ENCODE results near the gene MYCBPAP. TPM values are rescaled to one million over a fixed set of nuclear protein-coding genes. Genes with fewer than 3 reads are reported as not detected.

The MYCBPAP gene
- total and polyA plus RNA-seq, 8 donors, result 1.4 to 9.1 (median 5.8) TPM

GRCh38 chr17:50559674-50560184, 51.5 kb downstream of the MYCBPAP start:
- peaks cover 38 to 83% of the 10 kb centered on the region in 2 donors for H3K27me3 ChIP-seq
- ATAC-seq, result peak; percentile 59

GRCh38 chr17:50560185-50560824, 52.1 kb downstream of the MYCBPAP start, which contains the start of gene CACNA1G:
Gene CACNA1G (plus strand): TSS chr17:50560715. CDS start chr17:50561460, 745 bp downstream.
- Histone ChIP-seq H3K9me3 (no peaks in the 10 kb centered on the region), H3K36me3 (peaks cover 0 to 11% of the 10 kb centered on the region in 2 donors), H3K27me3 (peaks cover 38 to 89% of the 10 kb centered on the region in 2 donors), H3K4me3 (peak within 1 kb of the TSS; percentile 47 to 51), H3K4me1 (peaks cover 25 to 36% of the 10 kb centered on the region in 2 donors), H3K27ac (no peak within 1 kb of the TSS)
- TF ChIP-seq CTCF (IDR thresholded peaks at IDR 0.05), result no peak
- ATAC-seq (peak; percentile 86), DNase-seq (peak; percentile 87 to 96 (median 93))
- intact Hi-C loops (cut with DNase I), result no loop called here

More at GRCh38 chr17:50559674-50560184, 51.5 kb downstream of the MYCBPAP start:
- H3K27ac ChIP-seq, result no peak overlapping the region
- intact Hi-C loops (cut with DNase I), result no loop called here
- peaks cover 25 to 36% of the 10 kb centered on the region in 2 donors for H3K4me1 ChIP-seq
- DNase-seq, result peak in 2 of 4 donors; percentile 72 to 81
- H3K9me3 ChIP-seq, result no peaks in the 10 kb centered on the region
- TF ChIP-seq CTCF (IDR thresholded peaks at IDR 0.05), result no peak
- peak overlapping the region; percentile 47 to 51 for H3K4me3 ChIP-seq
- peaks cover 0 to 15% of the 10 kb centered on the region in 2 donors for H3K36me3 ChIP-seq

GRCh38 chr17:50560931-50561745, 52.9 kb downstream of the MYCBPAP start:
- Histone ChIP-seq H3K4me3 (peak overlapping the region; percentile 47 to 51), H3K4me1 (peaks cover 25 to 36% of the 10 kb centered on the region in 2 donors), H3K36me3 (peaks cover 0 to 2% of the 10 kb centered on the region in 2 donors), H3K9me3 (no peaks in the 10 kb centered on the region), H3K27ac (no peak overlapping the region), H3K27me3 (peaks cover 38 to 97% of the 10 kb centered on the region in 2 donors)
- intact Hi-C loops (cut with DNase I), result no loop called here
- DNase-seq (peak in 1 of 4 donors; percentile 79), ATAC-seq (no peak)
- TF ChIP-seq CTCF (IDR thresholded peaks at IDR 0.05), result no peak

GRCh38 chr17:50561746-50562141, 53.5 kb downstream of the MYCBPAP start:
- TF ChIP-seq CTCF (IDR thresholded peaks at IDR 0.05), result no peak
- no peak overlapping the region for H3K4me3 ChIP-seq
- no peaks in the 10 kb centered on the region for H3K9me3 ChIP-seq
- peaks cover 38 to 100% of the 10 kb centered on the region in 2 donors for H3K27me3 ChIP-seq
- peaks cover 25 to 36% of the 10 kb centered on the region in 2 donors for H3K4me1 ChIP-seq
- no peak for ATAC-seq
- intact Hi-C loops (cut with DNase I), result no loop called here
- DNase-seq, result no peak
- no peak overlapping the region for H3K27ac ChIP-seq
- H3K36me3 ChIP-seq, result no peaks in the 10 kb centered on the region
